K562 (cell line): ENCODE data around the gene STMP1. TPM values are rescaled to one million over a fixed set of nuclear protein-coding genes. Genes with fewer than 3 reads are reported as not detected.

Experiments
- ATAC-seq: fragments of 200-7000 bp; cut with Tn5 transposase; 3 replicates; pipeline ENCODE4 v1.9.1; 2020; ENCODE audit warnings: moderate library complexity
- BruUV-seq: library from RNA; stranded (reverse); fragments of 400-500 nt; replicated peaks from 2 replicates; lab custom pipeline; 2021; lab: Mats Ljungman, UMichigan
- CTCF ChIA-PET: fragments of 300-600 bp; formaldehyde crosslinking; extraction: SDS; loops from one replicate; lab custom pipeline; 2021; ENCODE audit warnings: low intra/inter-chr PET ratio; lab: Yijun Ruan, JAX
- POLR2A ChIA-PET: fragments of 300-600, 350-650 bp; sonication (Branson Sonifier 250); formaldehyde crosslinking; extraction: SDS; loops from one replicate; lab custom pipeline; 2021; ENCODE audit warnings: antibody characterized with exemption, inconsistent platforms; lab: Yijun Ruan, JAX
- DNase-seq, 4 experiments: peaks; one replicate each; pipeline versions ENCODE4 v3.0.0 to v3.0.0-alpha.2; 2011 to 2018; ENCODE audit warnings: low spot score in 3 of 4, mixed read lengths in 3 of 4; ENCODE audit errors: extremely low read depth in 1 of 4
- FAIRE-seq: peaks from 2 replicates; lab custom pipeline; 2011; peaks lifted over from hg19 to GRCh38; lab: Jason Lieb, UNC
- H2AFZ ChIP-seq: 2 replicates; pipeline ENCODE4 v1.6.0; 2011; ENCODE audit warnings: low read depth, low read length, control low read depth, inconsistent platforms
- H3K27ac ChIP-seq: fragments of 200-600 bp; 3 replicates; pipeline ENCODE4 v1.8.0; 2011; ENCODE audit warnings: low read depth, mild to moderate bottlenecking, control low read depth, inconsistent platforms, low read length, moderate library complexity, mixed read lengths; ENCODE audit errors: extremely low read depth
- H3K27me3 ChIP-seq, 2 experiments: fragments of 300-600 bp in 1 of 2; 2 replicates in 1 of 2; 3 replicates in 1 of 2; pipeline versions ENCODE4 v1.6.0 to v1.8.0; 2011; ENCODE audit warnings: inconsistent platforms in 2 of 2, low read length in 2 of 2, mild to moderate bottlenecking in 1 of 2, mixed read lengths in 1 of 2, moderate library complexity in 1 of 2; ENCODE audit not compliant: control insufficient read depth in 2 of 2, insufficient read depth in 2 of 2
- H3K36me3 ChIP-seq: fragments of 300-600 bp; 3 replicates; pipeline ENCODE4 v1.8.0; 2011; ENCODE audit warnings: mild to moderate bottlenecking, low read length, inconsistent platforms; ENCODE audit not compliant: control insufficient read depth, insufficient read depth
- H3K4me1 ChIP-seq, 2 experiments: fragments of 200-600 bp in 1 of 2; replicated peaks in 1 of 2; 2 replicates in 1 of 2; 3 replicates in 1 of 2; pipeline versions ENCODE4 v1.5.1 to v1.8.0; 2011; ENCODE audit warnings: inconsistent platforms in 2 of 2, low read length in 2 of 2, mild to moderate bottlenecking in 1 of 2, mixed read lengths in 1 of 2, moderate library complexity in 1 of 2; ENCODE audit not compliant: control insufficient read depth in 2 of 2, insufficient read depth in 2 of 2
- H3K4me2 ChIP-seq: 2 replicates; pipeline ENCODE4 v1.6.1; 2011; ENCODE audit warnings: low read length, control low read depth, inconsistent platforms, mixed read lengths; ENCODE audit not compliant: insufficient read depth
- H3K4me3 ChIP-seq: fragments of 200-600 bp; sonication (generic), shearing (Covaris generic); 2 replicates; pipeline ENCODE4 v1.5.1; 2016; ENCODE audit warnings: control low read depth, inconsistent platforms
- H3K79me2 ChIP-seq: fragments of 200-600 bp; 3 replicates; pipeline ENCODE4 v1.8.0; 2011; ENCODE audit warnings: low read length, inconsistent platforms; ENCODE audit not compliant: control insufficient read depth, insufficient read depth
- H3K9ac ChIP-seq, 2 experiments: 2 replicates each; pipeline versions ENCODE4 v1.6.0 to v1.6.1; 2011; ENCODE audit warnings: low read depth in 2 of 2, low read length in 2 of 2, control low read depth in 1 of 2, inconsistent platforms in 1 of 2, mild to moderate bottlenecking in 1 of 2, mixed read lengths in 1 of 2; ENCODE audit not compliant: insufficient read depth in 1 of 2
- H3K9me1 ChIP-seq: one replicate; pipeline ENCODE4 v1.6.0; 2011; ENCODE audit warnings: inconsistent platforms, mild to moderate bottlenecking, low read length, moderate library complexity; ENCODE audit not compliant: control insufficient read depth, insufficient read depth
- H3K9me3 ChIP-seq: replicated peaks from 2 replicates; pipeline ENCODE4 v1.5.1; 2011; ENCODE audit warnings: low read depth, low read length, inconsistent platforms; ENCODE audit not compliant: control insufficient read depth, insufficient read depth
- H4K20me1 ChIP-seq: replicated peaks from 2 replicates; pipeline ENCODE4 v1.6.1; 2011; ENCODE audit warnings: low read length, inconsistent platforms, mixed read lengths; ENCODE audit not compliant: control insufficient read depth, insufficient read depth
- E2F4 ChIP-seq: sonication (generic); formaldehyde crosslinking; IDR thresholded peaks from 2 replicates; pipeline ENCODE4 v1.8.0; 2022; ENCODE audit warnings: mild to moderate bottlenecking, low read depth, missing genetic modification reagents
- MBD1 ChIP-seq: fragments of 250-450 bp; sonication (Bioruptor Pico); IDR thresholded peaks from 2 replicates; pipeline ENCODE4 v1.8.0; 2022; ENCODE audit warnings: inconsistent platforms
- SOX6 ChIP-seq: fragments of 450-650 bp; IDR thresholded peaks from 2 replicates; pipeline ENCODE4 v1.6.1; 2014; ENCODE audit warnings: mild to moderate bottlenecking
- XRCC3 ChIP-seq: fragments of 450-650 bp; IDR thresholded peaks from 2 replicates; pipeline ENCODE4 v1.6.1; 2017; ENCODE audit warnings: mild to moderate bottlenecking, moderate library complexity
- ZNF253 ChIP-seq: fragments of 250-450 bp; sonication (Bioruptor Pico); conservative IDR thresholded peaks from 2 replicates; pipeline ENCODE4 v1.6.1; 2021; ENCODE audit warnings: mild to moderate bottlenecking
- WGBS: fragments of 100-300 bp; shearing (Covaris generic); methylation state at CpG from one replicate; pipeline ENCODE4 v1.1.6; 2016; ENCODE audit warnings: low coverage, mixed read lengths; ENCODE audit not compliant: insufficient coverage; ENCODE audit errors: missing lambda C conversion rate; 5-methylcytosine and 5-hydroxymethylcytosine counted together
- in situ Hi-C: fragments of 300-500 bp; cut with MboI; formaldehyde crosslinking; loops from 4 replicates; pipeline ENCODE4 v1.15.0; 2018; ENCODE audit warnings: inconsistent platforms, mixed read lengths
- intact Hi-C: fragments of 100-400 bp; cut with micrococcal nuclease; formaldehyde crosslinking; loops from 2 replicates; pipeline ENCODE4 v1.14.2; 2022
- polyA plus RNA-seq, 8 experiments: library from polyadenylated mRNA; depleted of rRNA in 4 of 8; stranded (reverse) in 5 of 8; unstranded in 3 of 8; fragments of >200 nt; fragmentation: Nextera tagmentation in 2 of 8; fragmentation: Illumina TruSeq in 1 of 8; extraction: Ambion mirVana in 2 of 8; extraction: Trizol in 1 of 8; gene quantifications; 2 replicates each; pipeline versions ENCODE4 v1.2.1 to v1.2.3, GENCODE V29; 2011 to 2014; ENCODE audit warnings: inconsistent platforms in 1 of 8, missing spikeins in 1 of 8
- total RNA-seq, 7 experiments: library from RNA; depleted of rRNA in 6 of 7; stranded (reverse); fragments of >200 nt in 6 of 7; fragmentation: Illumina TruSeq in 2 of 7; extraction: Trizol in 2 of 7; gene quantifications; 2 replicates each; pipeline versions ENCODE4 v1.2.1 to v1.2.3, GENCODE V29; 2011 to 2021; ENCODE audit warnings: low replicate concordance in 1 of 7

STMP1 gene
- total and polyA plus RNA-seq, 9 of the 15 experiments (the other 6 are each of a cell fraction or from before 2014, with no cell fraction given), result 10.6 to 249 (median 56.8) TPM

GRCh38 chr7:135718219-135718618, 55.9 kb downstream of the STMP1 start:
- Histone ChIP-seq H3K79me2 (no peaks in the 10 kb centered on the region), H3K27me3 (peaks cover 29 to 48% of the 10 kb centered on the region in 2 experiments; a peak in 4 of 5 replicates), H3K9ac (no peak overlapping the region), H3K4me2 (no peak overlapping the region), H3K9me3 (no peaks in the 10 kb centered on the region), H2AFZ (no peak overlapping the region), H3K9me1 (no peaks in the 10 kb centered on the region), H3K36me3 (no peaks in the 10 kb centered on the region), H3K4me1 (peaks cover 2 to 6% of the 10 kb centered on the region in 2 experiments; a peak in 4 of 5 replicates), H3K4me3 (no peak overlapping the region)
- DNase-seq (no peak), ATAC-seq (no peak), FAIRE-seq (no peak)
- in situ Hi-C loops (no loop called here), intact Hi-C loops (no loop called here)
- ChIA-PET CTCF (no interaction called here), POLR2A (interaction anchor here (0.6 kb wide), 1 partner anchor 12 kb away, joined by 3 read pairs; no protein-coding TSS in a partner anchor)
- whole genome bisulfite sequencing, result 3% methylated on average over 2 of the region's 2 CpGs
- BruUV-seq, result no TSS peak
- no peak for TF ChIP-seq SOX6
- TF ChIP-seq MBD1, result no peak
- TF ChIP-seq XRCC3, result no peak
- TF ChIP-seq ZNF253, result no peak
- TF ChIP-seq E2F4 (CRISPR knock-in tag), result no peak
- TF ChIP-seq, all 486 proteins: peak for 0
- Histone ChIP-seq H4K20me1 (no peaks in the 10 kb centered on the region), H3K27ac (no peak overlapping the region)
